Ammon's horn (tissue), 1 donor: ENCODE measurements around the gene CSNK1D.

Experiments
- DNase-seq: peaks from one replicate; pipeline ENCODE4 v3.0.0-alpha.2; 2016; ENCODE audit warnings: low spot score

Gene CSNK1D

GRCh38 chr17:82240506-82241182 lies 32.9 kb downstream of the CSNK1D start:
- DNase-seq, result no peak

- no peak for DNase-seq
Measured at GRCh38 chr17:82239926-82240505, 33.5 kb downstream of the CSNK1D start.

- DNase-seq, result no peak
Measured at GRCh38 chr17:82239401-82239925, 34.0 kb downstream of the CSNK1D start.

GRCh38 chr17:82238472-82239201 lies 34.9 kb downstream of the CSNK1D start:
- peak; percentile 61 for DNase-seq

- no peak for DNase-seq
Measured at GRCh38 chr17:82237746-82238471, 35.6 kb downstream of the CSNK1D start.

- DNase-seq, result no peak
Measured at GRCh38 chr17:82237083-82237745, 36.3 kb downstream of the CSNK1D start.

GRCh38 chr17:82236142-82236971 lies 37.1 kb downstream of the CSNK1D start:
- DNase-seq, result peak; percentile 77

GRCh38 chr17:82235775-82236141 lies 37.7 kb downstream of the CSNK1D start:
- DNase-seq, result no peak

- no peak for DNase-seq
Measured at GRCh38 chr17:82235056-82235774, 38.3 kb downstream of the CSNK1D start.

GRCh38 chr17:82234211-82235055 lies 39.1 kb downstream of the CSNK1D start:
- DNase-seq, result no peak

- no peak for DNase-seq
Measured at GRCh38 chr17:82232876-82233785, 40.4 kb downstream of the CSNK1D start.

- no peak for DNase-seq
Measured at GRCh38 chr17:82232322-82232820, 41.1 kb downstream of the CSNK1D start.

- DNase-seq, result peak; percentile 73
Measured at GRCh38 chr17:82231562-82232321, 41.8 kb downstream of the CSNK1D start.

- no peak for DNase-seq
Measured at GRCh38 chr17:82231312-82231561, 42.3 kb downstream of the CSNK1D start.

- DNase-seq, result peak; percentile 59
Measured at GRCh38 chr17:82230609-82231311, 42.7 kb downstream of the CSNK1D start.

- DNase-seq, result no peak
Measured at GRCh38 chr17:82229698-82230608, 43.5 kb downstream of the CSNK1D start.
